ENCODE results near the gene FLYWCH2. TPM values are rescaled to one million over a fixed set of nuclear protein-coding genes. Genes with fewer than 3 reads are reported as not detected.
A peak's percentile ranks its signal among the peaks of the same experiment; 100 is the strongest.

FLYWCH2 gene
- total RNA-seq, 4 donors from 2014 or later = 18.9 to 47.9 (median 39.5) TPM

DNA sequence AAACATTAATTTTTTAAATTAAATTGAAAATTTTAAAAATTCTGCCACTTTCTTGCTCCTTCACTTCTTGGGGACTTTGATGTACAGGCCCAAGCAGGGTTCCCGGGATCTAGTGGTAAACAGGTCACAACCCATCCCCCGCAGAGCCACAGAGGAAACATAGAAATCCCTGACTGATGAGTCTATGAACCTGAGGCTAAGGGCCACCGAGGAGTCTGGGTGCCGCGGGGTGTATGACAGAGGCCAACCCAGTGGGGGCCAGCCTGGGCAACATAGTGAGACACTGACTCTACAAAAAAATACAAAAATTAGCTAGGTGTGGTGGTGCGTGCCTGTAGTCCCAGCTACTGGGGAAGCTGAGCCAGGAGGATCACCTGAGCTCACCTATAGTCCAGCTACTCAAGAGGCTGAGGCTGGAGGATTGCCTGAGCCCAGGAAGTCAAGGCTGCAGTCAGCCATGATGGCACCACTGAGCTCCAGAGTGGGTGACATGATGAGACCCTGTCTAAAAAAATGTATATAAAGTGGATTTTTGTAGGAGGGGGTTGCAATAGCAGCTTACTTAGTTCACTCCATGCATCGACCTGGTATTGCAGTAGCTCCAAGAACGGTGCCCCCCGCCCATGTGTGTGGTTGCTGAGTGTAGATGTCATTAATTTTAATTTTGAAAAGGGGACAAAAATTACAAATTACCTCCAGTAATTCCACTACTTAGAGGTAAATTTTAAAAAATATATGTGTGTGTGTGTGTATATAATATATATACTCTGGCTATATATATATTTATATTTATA, 19.5 kb downstream of the FLYWCH2 start:
- H3K27ac ChIP-seq = no peak overlapping the region
- H3K9me3 ChIP-seq = no peaks in the 10 kb centered on the region
- no peaks in the 10 kb centered on the region for H3K27me3 ChIP-seq
- H3K4me1 ChIP-seq = peaks cover 11 to 33% (median 12%) of the 10 kb centered on the region in 3 donors
- 86 to 90% methylated on average over 9 of the region's 9 CpGs for WGBS, 2 donors
- intact Hi-C loops (cut with DNase I) = no loop called here
- H3K4me3 ChIP-seq = no peak overlapping the region
- TF ChIP-seq POLR2A (IDR thresholded peaks at IDR 0.05) (no peak), CTCF (IDR thresholded peaks at IDR 0.05) (no peak)
- peaks cover 0 to 35% (median 0%) of the 10 kb centered on the region in 3 donors for H3K36me3 ChIP-seq
- no peak for DNase-seq

GRCh38 chr16:2904100-2904921, 21.3 kb downstream of the FLYWCH2 start:
- H3K27me3 ChIP-seq = no peaks in the 10 kb centered on the region
- H3K4me3 ChIP-seq = peak overlapping the region; percentile 76 to 89 (median 82)
- WGBS, 2 donors = 1 to 2% methylated on average over 15 to 25 of the region's 62 CpGs
- no peak for DNase-seq
- peak; percentile 86 to 97 (median 92) for TF ChIP-seq CTCF (IDR thresholded peaks at IDR 0.05)
- TF ChIP-seq POLR2A (IDR thresholded peaks at IDR 0.05) = peak in 2 of 4 donors; percentile 34 to 45
- intact Hi-C loops (cut with DNase I) = no loop called here
- peaks cover 0 to 19% (median 0%) of the 10 kb centered on the region in 3 donors for H3K36me3 ChIP-seq
- H3K27ac ChIP-seq = peak overlapping the region; percentile 94 to 99 (median 96)
- H3K4me1 ChIP-seq = peaks cover 11 to 33% (median 12%) of the 10 kb centered on the region in 3 donors
- no peaks in the 10 kb centered on the region for H3K9me3 ChIP-seq

- H3K27me3 ChIP-seq = no peaks in the 10 kb centered on the region
- TF ChIP-seq POLR2A (IDR thresholded peaks at IDR 0.05) (no peak), CTCF (IDR thresholded peaks at IDR 0.05) (no peak)
- 0% methylated on average over 9 to 11 of the region's 32 CpGs for WGBS, 2 donors
- H3K36me3 ChIP-seq = peaks cover 0 to 13% (median 0%) of the 10 kb centered on the region in 3 donors
- H3K4me1 ChIP-seq = peaks cover 11 to 33% (median 12%) of the 10 kb centered on the region in 3 donors
- H3K27ac ChIP-seq = peak overlapping the region; percentile 94 to 99 (median 96)
- intact Hi-C loops (cut with DNase I) = no loop called here
- peak overlapping the region; percentile 76 to 89 (median 82) for H3K4me3 ChIP-seq
- H3K9me3 ChIP-seq = no peaks in the 10 kb centered on the region
- no peak for DNase-seq
These were observed 21.9 kb downstream of the FLYWCH2 start for GRCh38 chr16:2904922-2905240.

DNA sequence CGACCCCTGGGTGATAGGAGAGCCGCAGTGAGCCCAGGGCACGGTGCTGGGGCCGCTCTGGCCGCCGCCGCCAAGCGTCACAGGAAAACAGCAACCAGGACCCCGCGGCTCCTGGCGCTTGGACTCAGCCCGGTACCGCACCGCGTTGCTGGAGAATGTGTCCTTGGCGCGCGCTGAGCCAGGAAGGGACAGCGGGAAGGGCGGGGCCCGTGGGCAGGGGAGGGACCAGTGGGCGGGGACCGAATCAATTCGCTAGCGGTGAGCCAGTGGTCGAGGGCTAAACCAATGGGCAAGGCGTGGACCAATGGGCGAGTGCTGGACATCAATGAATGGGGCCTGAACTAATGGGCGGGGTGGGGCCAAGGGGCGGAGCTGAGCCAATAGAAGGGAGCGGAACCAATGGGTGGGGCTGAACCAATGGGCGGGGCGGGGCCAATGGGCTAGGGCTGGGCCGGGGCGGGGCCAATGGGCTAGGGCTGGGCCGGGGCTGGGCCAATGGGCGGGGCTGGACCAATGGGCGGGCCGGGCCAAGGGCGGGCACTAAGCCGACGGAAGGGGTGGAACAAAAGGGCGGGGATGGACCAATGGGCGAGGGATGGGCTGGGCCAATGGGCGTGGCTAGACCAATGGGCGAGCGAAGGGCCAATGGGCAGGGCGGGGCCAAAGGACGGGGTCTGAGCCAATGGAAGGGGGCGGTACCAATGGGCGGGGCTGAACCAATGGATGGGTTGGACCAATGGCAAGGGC, 22.4 kb downstream of the FLYWCH2 start:
- WGBS, 2 donors = 1% methylated on average over 8 to 16 of the region's 51 CpGs
- TF ChIP-seq POLR2A (IDR thresholded peaks at IDR 0.05) (peak in 3 of 4 donors; percentile 33 to 97 (median 95)), CTCF (IDR thresholded peaks at IDR 0.05) (peak in 2 of 6 experiments; percentile 15 to 19)
- intact Hi-C loops (cut with DNase I) = no loop called here
- no peaks in the 10 kb centered on the region for H3K27me3 ChIP-seq
- H3K9me3 ChIP-seq = no peaks in the 10 kb centered on the region
- H3K36me3 ChIP-seq = peaks cover 0 to 8% (median 0%) of the 10 kb centered on the region in 3 donors
- H3K4me3 ChIP-seq = peak overlapping the region; percentile 76 to 89 (median 82)
- peak; percentile 96 for DNase-seq
- peaks cover 11 to 33% (median 12%) of the 10 kb centered on the region in 3 donors for H3K4me1 ChIP-seq
- H3K27ac ChIP-seq = peak overlapping the region; percentile 94 to 99 (median 96)
